A549 treated with AZD2906 at 1 μM for 4 hours (cell line): Measurements from ENCODE around the gene RSF1. TPM values are rescaled to one million over a fixed set of nuclear protein-coding genes. Genes with fewer than 3 reads are reported as not detected.

Source experiments
- total RNA-seq: library from RNA; stranded (reverse); fragments of 200-300 nt; extraction: Qiagen RNA extraction; gene quantifications from 5 replicates; pipeline ENCODE4 v1.2.3, GENCODE V29; 2022

RSF1 gene
- 11.1 to 20.2 TPM (median 14.2 TPM) in 5 replicates for total RNA-seq

GRCh38 chr11:77820565-77821348, at the start of gene RSF1, which contains the start of gene AAMDC:
Gene RSF1, minus strand, starts transcription at chr11:77820722. Its CDS starts 8 bp downstream, at chr11:77820714.
Gene AAMDC, plus strand, starts transcription at chr11:77821144. Its CDS starts 21,353 bp downstream, at chr11:77842497.

GRCh38 chr11:77637345-77638165, 183.0 kb downstream of the RSF1 start, which contains the start of gene CLNS1A:
Gene CLNS1A, minus strand, starts transcription at chr11:77637794. Its CDS starts 80 bp downstream, at chr11:77637714.

Other genes starting within 250 kb of the RSF1 start
- 1.1 to 1.5 TPM (median 1.4 TPM) in 5 replicates for gene AQP11, start 230.8 kb downstream of the RSF1 start, total RNA-seq
- gene CLNS1A, start 182.9 kb downstream of the RSF1 start, total RNA-seq, result 138 to 171 TPM (median 144 TPM) in 5 replicates
- 26.1 to 32.8 TPM (median 29.5 TPM) in 5 replicates for gene AAMDC, start 422 bp upstream of the RSF1 start, total RNA-seq
- 16.0 to 19.0 TPM (median 16.9 TPM) in 5 replicates for gene INTS4, start 173.9 kb upstream of the RSF1 start, total RNA-seq
- 1.2 to 2.0 TPM (median 1.4 TPM) in 5 replicates for gene KCTD14, start 202.6 kb upstream of the RSF1 start, total RNA-seq
- gene THRSP, start 243.1 kb upstream of the RSF1 start, total RNA-seq, result not detected in 5 replicates